IMR-90 (cell line): ENCODE measurements around the gene IHH.

Experiments
- CTCF ChIP-seq: conservative IDR thresholded peaks from 2 replicates; pipeline ENCODE4 v1.5.1; 2012; ENCODE audit warnings: mild to moderate bottlenecking, low read depth, low read length, improper control_type of control experiment
- POLR2A ChIP-seq: IDR thresholded peaks from 2 replicates; pipeline ENCODE4 v1.6.1; 2012; ENCODE audit warnings: mild to moderate bottlenecking, low read depth, low read length
- RFX5 ChIP-seq: IDR thresholded peaks from 2 replicates; pipeline ENCODE4 v1.8.0; 2012; ENCODE audit warnings: low read depth, mild to moderate bottlenecking, low read length, moderate library complexity

DNA sequence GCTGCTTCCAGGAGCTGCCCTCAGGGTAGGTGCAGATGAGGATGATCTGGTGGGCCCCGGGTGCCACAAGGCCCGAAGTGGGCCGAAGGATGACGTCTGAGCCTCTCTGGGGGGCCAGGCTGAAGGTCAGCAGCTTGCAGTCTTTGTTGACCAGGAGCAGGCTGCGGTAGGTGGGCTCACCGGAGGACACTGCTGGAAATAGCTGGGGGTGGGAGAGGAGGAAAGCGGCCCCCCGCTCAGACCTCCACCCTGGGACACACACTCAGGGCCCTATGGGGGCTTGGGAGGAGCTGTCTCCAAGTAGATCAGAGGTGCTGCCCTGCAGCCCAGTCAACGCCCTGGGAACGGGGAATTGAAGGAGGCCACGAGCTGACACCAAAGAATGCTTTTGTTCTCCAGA, 36.7 kb downstream of the IHH start:
- TF ChIP-seq CTCF (no peak), POLR2A (no peak), RFX5 (no peak)
